ENCODE results near the gene DDX10. TPM values are rescaled to one million over a fixed set of nuclear protein-coding genes. Genes with fewer than 3 reads are reported as not detected.

The DDX10 gene
- total and polyA plus RNA-seq, 4 donors = 8.0 to 11.8 (median 9.0) TPM

GRCh38 chr11:108959874-108960273 lies 295.0 kb downstream of the DDX10 start:
- Histone ChIP-seq H3K27me3 (ENCODE audit: control insufficient read depth in 4 of 4, insufficient read depth in 4 of 4, low read length in 3 of 4) (no peaks in the 10 kb centered on the region), H3K4me1 (ENCODE audit: control insufficient read depth in 4 of 4, insufficient read depth in 4 of 4, low read length in 3 of 4) (no peaks in the 10 kb centered on the region), H3K27ac (ENCODE audit: low read depth in 1 of 2, low read length in 2 of 2) (no peak overlapping the region), H3K9me3 (ENCODE audit: control insufficient read depth in 4 of 4, low read length in 3 of 4) (no peaks in the 10 kb centered on the region), H3K9ac (ENCODE audit: low read depth in 1 of 2, low read length in 2 of 2) (no peak overlapping the region), H3K4me3 (ENCODE audit: low read depth in 1 of 3, low read length in 3 of 3) (no peak overlapping the region), H3K36me3 (ENCODE audit: control insufficient read depth in 4 of 4, insufficient read depth in 3 of 4, low read depth in 1 of 4, low read length in 3 of 4) (no peaks in the 10 kb centered on the region)
- TF ChIP-seq, protein P1, sequence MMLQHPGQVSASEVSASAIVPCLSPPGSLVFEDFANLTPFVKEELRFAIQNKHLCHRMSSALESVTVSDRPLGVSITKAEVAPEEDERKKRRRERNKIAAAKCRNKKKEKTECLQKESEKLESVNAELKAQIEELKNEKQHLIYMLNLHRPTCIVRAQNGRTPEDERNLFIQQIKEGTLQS (IDR thresholded peaks at IDR 0.05) = no peak
- TF ChIP-seq HNF4A (conservative IDR thresholded peaks at IDR 0.05) = no peak
- TF ChIP-seq, protein P2, sequence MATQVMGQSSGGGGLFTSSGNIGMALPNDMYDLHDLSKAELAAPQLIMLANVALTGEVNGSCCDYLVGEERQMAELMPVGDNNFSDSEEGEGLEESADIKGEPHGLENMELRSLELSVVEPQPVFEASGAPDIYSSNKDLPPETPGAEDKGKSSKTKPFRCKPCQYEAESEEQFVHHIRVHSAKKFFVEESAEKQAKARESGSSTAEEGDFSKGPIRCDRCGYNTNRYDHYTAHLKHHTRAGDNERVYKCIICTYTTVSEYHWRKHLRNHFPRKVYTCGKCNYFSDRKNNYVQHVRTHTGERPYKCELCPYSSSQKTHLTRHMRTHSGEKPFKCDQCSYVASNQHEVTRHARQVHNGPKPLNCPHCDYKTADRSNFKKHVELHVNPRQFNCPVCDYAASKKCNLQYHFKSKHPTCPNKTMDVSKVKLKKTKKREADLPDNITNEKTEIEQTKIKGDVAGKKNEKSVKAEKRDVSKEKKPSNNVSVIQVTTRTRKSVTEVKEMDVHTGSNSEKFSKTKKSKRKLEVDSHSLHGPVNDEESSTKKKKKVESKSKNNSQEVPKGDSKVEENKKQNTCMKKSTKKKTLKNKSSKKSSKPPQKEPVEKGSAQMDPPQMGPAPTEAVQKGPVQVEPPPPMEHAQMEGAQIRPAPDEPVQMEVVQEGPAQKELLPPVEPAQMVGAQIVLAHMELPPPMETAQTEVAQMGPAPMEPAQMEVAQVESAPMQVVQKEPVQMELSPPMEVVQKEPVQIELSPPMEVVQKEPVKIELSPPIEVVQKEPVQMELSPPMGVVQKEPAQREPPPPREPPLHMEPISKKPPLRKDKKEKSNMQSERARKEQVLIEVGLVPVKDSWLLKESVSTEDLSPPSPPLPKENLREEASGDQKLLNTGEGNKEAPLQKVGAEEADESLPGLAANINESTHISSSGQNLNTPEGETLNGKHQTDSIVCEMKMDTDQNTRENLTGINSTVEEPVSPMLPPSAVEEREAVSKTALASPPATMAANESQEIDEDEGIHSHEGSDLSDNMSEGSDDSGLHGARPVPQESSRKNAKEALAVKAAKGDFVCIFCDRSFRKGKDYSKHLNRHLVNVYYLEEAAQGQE (IDR thresholded peaks at IDR 0.05) = no peak
- no peak for TF ChIP-seq EGR1 (IDR thresholded peaks at IDR 0.05; ENCODE audit: low read depth in 2 of 2)
- TF ChIP-seq NR2F2 (IDR thresholded peaks at IDR 0.05) = no peak
- no peak for TF ChIP-seq RXRA (IDR thresholded peaks at IDR 0.05)
- TF ChIP-seq RAD21 (IDR thresholded peaks at IDR 0.05) = no peak
- TF ChIP-seq, protein P3, sequence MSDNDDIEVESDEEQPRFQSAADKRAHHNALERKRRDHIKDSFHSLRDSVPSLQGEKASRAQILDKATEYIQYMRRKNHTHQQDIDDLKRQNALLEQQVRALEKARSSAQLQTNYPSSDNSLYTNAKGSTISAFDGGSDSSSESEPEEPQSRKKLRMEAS (IDR thresholded peaks at IDR 0.05) = no peak
- TF ChIP-seq YY1 (IDR thresholded peaks at IDR 0.05) = no peak
- TF ChIP-seq SP1 (IDR thresholded peaks at IDR 0.05) = no peak
- TF ChIP-seq HNF4G (IDR thresholded peaks at IDR 0.05) = no peak
- no peak for TF ChIP-seq ZBTB33 (IDR thresholded peaks at IDR 0.05)
- TF ChIP-seq FOXA2 (IDR thresholded peaks at IDR 0.05) = no peak
- TF ChIP-seq, protein P4, sequence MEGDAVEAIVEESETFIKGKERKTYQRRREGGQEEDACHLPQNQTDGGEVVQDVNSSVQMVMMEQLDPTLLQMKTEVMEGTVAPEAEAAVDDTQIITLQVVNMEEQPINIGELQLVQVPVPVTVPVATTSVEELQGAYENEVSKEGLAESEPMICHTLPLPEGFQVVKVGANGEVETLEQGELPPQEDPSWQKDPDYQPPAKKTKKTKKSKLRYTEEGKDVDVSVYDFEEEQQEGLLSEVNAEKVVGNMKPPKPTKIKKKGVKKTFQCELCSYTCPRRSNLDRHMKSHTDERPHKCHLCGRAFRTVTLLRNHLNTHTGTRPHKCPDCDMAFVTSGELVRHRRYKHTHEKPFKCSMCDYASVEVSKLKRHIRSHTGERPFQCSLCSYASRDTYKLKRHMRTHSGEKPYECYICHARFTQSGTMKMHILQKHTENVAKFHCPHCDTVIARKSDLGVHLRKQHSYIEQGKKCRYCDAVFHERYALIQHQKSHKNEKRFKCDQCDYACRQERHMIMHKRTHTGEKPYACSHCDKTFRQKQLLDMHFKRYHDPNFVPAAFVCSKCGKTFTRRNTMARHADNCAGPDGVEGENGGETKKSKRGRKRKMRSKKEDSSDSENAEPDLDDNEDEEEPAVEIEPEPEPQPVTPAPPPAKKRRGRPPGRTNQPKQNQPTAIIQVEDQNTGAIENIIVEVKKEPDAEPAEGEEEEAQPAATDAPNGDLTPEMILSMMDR (IDR thresholded peaks at IDR 0.05; ENCODE audit: low read depth, low read length, missing input control) = no peak
- no peak for TF ChIP-seq JUND (IDR thresholded peaks at IDR 0.05)
- TF ChIP-seq FOXA1 (IDR thresholded peaks at IDR 0.05) = no peak
- TF ChIP-seq TAF1 (conservative IDR thresholded peaks at IDR 0.05) = no peak
- TF ChIP-seq GABPA (IDR thresholded peaks at IDR 0.05 in 1 of 2, conservative IDR thresholded peaks at IDR 0.05 in 1 of 2) = no peak
- 90% methylated on average over 3 of the region's 3 CpGs for WGBS
- DNase-seq (ENCODE audit: low spot score) = no peak
